ENCODE measurements around the gene ITIH3.

Gene ITIH3

GRCh38 chr3:52857864-52858263 lies 63.3 kb downstream of the ITIH3 start:
- DNase-seq (ENCODE audit: low read depth), result no peak
- TF ChIP-seq POLR2A (IDR thresholded peaks at IDR 0.05; ENCODE audit: extremely low read depth, insufficient read length), result no peak
- TF ChIP-seq CTCF (IDR thresholded peaks at IDR 0.05; ENCODE audit: low read depth, low read length), result no peak
- no peak for TF ChIP-seq MAX (IDR thresholded peaks at IDR 0.05; ENCODE audit: low read depth, low read length)
- TF ChIP-seq MYC (IDR thresholded peaks at IDR 0.05; ENCODE audit: low read depth, low read length), result no peak
- H3K4me3 ChIP-seq (ENCODE audit: low read depth, low read length), result no peak overlapping the region

All from NB4 (cell line).